ENCODE measurements around the gene VWA8.
"Not testable (repeated sequence)": the region's sequence is repeated elsewhere in the genome, so short reads cannot be mapped to it uniquely, and the experiment has no call there.

Gene VWA8

DNA sequence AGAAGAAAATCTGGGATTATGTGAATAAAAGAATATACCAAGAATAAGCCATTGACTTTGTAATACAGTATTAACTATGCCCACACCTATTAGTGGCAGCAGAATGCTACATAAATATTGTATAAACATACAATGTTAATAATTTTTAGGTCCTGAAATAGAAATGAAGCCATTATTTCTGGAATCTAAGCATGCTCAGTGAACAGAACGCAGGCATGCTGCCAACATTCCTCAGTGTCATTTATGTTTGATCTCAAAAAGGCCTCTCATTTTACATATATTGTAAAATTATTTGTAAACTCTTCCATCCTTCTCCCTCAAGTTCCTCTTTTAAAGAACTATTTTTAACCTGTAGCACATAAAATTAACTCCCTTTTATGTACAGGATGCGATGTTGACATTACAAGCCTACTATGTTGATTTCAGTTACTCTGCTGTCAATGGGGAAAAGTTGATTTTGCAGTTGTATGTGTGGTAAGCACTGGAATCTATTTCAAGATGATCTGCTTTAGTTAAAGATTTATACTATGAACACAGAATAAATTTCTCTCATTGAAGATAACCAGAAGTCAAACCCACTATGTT lies 118.8 kb downstream of the VWA8 start:
- no peak for DNase-seq

DNA sequence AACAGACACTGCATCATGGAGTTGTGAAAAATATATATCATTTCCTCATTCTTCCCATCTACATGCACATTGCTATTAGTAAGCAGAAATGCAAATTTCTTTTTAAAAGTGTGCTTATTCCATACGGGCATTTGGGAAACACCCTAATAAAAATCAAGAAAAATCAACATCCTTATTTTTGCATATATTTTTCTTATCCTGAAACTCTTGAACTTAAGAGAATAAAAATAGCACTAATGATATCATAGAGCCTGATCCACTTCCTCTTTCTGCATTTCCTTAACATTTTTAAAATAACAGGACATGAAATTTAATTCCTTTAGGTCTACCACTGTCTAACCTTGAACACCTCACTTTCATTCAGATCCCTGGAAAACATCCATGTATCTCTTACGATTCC lies 123.3 kb downstream of the VWA8 start:
- no peak for DNase-seq

DNA sequence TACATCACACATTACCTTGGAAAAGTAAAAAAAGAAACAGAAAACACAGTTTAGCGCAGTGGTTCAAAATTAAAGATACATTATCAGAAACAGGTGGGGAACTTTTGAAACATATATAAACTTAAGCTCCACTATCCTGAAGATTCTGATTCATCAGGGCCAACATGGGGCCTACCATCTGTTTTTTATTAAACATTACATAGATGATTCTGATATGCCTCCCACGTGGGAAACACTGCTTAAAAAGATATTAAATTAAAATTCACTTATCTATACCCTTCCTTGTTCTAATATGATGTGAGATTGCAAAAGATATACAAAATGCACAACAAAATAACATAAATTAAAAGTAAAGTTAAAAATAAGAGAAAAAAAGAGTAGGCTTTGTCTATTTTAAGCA lies 125.0 kb downstream of the VWA8 start:
- DNase-seq, result no peak

DNA sequence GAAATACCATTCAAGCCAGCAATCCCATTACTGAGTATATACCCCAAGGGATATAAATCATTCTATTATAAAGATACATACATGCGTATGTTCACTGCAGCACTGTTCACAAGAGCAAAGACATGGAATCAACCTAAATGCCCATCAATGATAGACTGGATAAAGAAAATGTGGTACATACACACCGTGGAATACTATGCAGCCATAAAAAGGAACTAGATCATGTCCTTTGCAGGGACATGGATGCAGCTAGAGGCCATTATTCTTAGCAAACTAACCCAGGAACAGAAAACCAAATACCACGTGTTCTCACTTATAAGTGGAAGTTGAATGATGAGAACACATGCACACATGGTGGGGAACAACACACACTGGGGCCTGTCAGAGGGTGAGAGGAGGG lies 126.2 kb downstream of the VWA8 start:
- not testable (repeated sequence) for DNase-seq

DNA sequence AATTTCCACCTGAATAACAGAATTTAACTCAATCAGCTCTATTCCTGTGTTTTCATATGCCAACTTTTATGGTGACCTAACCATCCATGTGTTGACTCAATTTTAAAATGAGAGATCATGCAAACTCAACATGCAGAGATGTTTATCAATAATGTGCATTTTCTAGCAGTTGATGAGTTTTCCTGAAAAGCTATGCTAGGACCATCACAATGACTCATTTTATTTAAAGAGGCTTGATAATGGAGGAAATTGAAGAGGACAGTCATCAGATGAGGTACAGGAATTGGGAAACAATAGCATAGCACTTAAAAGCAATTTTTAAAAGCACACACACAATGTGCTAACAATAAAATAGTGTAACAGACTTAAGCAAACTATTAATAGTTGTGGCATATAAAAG lies 127.1 kb downstream of the VWA8 start:
- DNase-seq, result no peak

DNA sequence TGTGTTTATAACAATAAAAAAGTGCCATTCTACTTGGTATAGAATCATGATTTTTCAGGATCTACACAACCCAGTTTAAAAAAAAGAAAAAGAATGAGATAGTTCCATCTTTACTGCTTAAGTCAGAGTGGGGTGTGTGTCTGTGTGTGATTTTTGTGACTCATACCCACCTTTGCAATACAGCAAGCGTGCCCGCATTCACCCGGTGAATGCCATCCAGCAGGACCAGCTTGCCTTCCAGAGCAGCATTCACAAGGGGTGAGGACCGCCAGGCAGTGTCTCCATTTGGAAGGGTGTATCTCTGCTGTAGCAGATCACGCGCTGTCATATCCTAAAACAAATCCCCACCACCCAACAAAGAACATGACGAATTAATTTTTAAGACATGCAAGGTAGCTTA lies 127.7 kb downstream of the VWA8 start:
- no peak for DNase-seq

DNA sequence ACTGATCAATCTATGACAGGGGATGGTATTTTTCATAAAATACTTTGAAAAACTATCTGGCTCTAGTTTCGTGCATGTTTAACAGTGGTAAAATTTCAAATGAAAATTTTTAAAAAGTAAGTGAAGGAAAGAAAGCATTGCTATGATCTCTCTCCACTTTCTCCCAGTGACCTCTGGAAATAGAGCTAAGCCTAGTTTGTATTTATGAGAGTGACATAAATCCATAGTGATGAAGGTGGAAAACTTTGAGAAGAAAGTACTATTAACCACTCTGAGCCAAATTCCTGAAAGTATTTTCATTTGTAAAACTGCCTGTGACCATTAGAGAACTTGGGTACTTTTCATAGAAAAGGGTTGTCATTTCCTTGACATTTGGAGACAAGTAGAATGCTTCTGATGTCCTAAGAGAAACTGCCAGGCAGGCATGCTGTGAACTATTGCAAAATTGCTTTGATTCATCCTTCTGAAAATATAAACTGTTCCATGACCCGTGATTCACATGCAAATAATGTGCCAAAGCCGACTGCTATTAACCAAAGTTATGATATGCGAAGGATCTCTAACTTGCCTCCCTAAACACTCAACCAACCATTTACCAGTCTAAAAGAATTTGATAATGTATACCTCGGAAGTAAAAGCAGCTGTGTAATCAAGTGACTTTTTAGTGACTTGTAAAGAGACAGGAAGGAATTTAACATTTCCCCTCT lies 133.2 kb downstream of the VWA8 start:
- no peak for DNase-seq

DNA sequence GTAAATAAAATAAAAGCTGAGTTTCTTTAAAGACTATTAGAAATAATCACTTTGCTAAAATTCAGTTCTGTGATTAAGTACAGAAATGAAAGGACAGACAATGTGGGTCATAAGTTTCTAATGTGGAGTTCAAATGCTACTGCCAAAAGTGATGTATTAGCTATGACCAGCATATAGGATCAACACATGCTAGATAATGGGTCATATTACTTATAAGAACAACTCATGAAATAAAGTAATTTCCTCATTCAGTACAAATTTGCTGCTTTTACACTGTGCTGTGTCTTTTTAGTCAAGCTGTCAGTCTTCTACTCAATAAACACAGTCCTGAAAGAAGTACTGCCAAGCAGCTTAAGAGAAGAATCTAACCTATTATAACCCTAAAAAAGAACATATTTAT lies 135.2 kb downstream of the VWA8 start:
- DNase-seq, result no peak

DNA sequence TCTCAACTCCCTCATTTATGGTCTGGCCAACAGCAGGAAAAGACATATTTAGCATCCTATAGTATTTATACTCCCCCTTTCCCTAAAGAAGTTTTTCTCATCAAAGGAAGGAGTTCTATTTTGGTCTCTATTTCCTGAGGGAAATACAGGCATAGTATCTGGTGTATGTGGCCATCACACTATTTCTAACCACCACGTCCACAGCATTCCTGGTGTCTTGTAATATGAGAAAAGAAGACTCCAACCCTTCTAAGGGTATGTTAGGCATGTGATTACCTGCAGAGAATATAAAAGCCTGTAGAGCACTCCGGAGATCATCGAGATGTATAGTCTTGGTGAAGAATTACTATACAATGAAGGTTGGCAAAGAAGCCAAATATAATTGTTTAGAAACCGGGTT lies 137.4 kb downstream of the VWA8 start:
- DNase-seq, result no peak

DNA sequence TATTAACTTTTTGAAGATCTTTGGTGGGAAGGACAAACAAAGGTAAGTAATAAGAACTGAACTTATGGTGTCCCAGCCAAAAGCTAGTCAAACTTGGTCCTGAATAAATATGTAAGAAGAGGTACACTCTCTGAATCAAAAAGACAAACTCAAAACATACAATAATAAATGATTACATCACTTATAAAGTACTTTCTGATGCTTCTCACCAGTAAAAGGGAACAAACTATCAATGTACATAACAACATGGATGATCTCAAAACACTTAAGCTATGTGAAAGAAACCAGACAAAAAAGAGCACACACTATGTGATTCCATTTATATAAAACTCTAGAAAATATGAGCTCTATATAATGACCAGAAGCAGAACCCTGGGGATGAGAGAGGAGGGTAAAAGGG lies 138.3 kb downstream of the VWA8 start:
- DNase-seq, result no peak

DNA sequence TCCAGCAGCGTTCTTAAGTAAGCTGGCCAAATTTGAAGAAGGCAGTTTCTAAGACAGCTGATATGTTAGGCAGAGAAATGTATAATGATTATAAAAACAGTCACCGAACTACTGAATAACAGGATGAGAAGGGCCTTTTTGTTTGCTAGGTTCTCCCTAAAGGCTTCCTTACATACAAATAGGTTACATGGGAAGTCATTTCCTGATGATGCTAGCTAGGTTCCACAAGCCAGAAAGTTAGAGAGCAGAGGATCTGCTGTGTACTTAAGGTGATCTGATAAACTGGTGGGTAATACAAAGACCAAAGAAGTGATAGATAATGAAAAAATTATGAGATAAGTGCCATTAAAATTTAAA lies 139.7 kb downstream of the VWA8 start:
- no peak for DNase-seq

DNA sequence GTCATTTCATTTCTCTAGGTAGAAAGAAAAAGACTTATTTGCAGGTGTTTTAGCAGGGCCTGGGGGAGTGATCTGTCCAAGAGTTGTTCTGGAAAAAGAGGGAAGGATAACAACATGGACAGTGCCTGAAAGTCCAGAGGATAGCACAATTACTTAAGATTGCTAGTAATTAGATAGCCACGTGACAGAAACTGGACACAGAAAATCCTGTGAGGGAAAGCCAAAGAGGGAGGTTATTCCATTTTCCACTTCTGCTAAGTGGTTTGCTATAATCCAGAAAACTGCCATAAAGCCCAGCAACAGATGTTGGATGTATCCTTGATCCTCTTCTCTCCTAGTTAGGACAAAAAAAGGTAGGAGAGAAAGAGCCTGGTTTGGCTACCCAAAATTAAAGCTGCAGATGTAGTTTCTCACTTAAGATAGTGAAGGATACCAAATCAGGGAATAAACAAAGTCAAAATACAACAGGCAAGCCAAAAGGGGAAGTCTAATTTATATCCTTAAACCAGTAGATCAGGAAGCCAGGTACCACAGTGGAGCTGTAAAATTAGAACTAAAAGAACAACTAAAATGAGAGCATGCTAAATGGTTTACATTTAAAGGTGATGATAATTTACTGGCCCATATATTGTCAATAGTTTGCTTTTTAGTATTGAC lies 140.2 kb downstream of the VWA8 start:
- no peak for DNase-seq

DNA sequence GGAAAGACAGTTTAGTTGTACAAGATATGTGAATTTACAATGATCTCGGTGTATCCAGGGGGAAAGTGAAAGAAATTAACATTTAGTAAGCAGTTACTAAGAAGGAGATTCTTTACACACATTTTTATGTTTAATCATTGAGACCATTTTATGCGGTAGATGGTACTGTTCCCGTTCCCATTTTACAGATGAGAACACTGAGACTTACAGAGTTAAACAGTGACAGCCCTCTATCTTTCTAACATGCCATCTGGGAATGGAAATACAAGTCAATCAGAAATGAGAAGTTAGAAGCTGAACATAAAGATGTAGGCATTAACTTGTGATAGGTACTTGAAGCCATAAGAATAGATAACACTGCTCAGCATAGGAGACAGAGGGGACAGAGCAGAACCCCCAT lies 144.9 kb downstream of the VWA8 start:
- DNase-seq, result no peak

DNA sequence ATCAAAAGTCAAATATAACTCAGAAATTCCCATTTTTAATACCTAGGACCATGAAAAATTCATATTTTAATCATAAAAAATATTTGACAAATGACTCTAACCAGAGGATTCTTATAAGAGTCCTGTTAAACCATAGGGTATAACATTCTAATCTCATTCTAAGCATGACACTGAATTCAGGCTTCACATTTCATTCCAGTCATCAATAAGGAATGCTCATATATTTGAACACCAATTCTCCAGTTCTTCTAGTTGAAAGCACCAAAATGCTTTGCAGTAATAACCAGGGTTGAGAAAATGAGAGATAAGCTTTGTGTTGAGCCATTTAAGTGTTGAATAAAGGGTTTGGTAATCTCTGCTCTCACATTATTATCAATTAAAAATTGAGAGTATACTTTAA lies 147.5 kb downstream of the VWA8 start:
- DNase-seq, result no peak

DNA sequence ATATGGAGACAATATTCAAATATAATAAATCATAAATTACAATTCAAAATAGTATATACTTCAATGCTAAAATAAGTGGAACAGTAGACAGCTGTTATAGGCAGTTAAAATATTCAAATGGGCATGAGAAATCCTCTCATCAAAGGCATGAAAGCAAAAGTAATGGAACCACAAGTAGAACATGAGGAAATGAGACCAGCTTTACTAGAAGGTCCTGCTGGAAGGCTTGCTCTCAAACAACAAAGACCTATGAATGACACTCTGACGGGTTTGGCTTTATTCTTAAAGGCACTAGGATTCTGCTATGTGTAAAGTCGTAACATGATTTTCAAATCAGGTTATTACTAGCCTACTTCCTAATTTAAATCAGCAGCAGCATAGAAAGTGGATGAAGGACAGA lies 148.1 kb downstream of the VWA8 start:
- no peak for DNase-seq

DNA sequence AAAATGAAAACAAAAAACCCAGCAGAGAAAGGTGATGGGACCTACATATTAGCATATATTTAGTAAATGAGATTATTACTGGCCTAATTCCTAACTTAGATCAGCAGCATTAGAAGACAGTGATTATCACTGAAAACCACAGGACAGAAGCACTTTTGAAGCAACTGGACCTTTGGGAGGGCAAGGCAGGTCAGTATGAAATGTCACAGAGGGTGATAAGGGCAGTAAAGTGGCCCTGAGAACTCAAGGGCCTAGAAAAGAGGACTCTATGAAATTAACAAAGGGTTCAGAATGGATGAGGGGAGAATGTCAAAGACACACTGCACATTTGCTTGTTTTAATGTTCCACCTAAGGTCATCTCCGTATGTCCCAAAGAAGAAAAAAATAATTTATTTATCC lies 148.7 kb downstream of the VWA8 start:
- no peak for DNase-seq

DNA sequence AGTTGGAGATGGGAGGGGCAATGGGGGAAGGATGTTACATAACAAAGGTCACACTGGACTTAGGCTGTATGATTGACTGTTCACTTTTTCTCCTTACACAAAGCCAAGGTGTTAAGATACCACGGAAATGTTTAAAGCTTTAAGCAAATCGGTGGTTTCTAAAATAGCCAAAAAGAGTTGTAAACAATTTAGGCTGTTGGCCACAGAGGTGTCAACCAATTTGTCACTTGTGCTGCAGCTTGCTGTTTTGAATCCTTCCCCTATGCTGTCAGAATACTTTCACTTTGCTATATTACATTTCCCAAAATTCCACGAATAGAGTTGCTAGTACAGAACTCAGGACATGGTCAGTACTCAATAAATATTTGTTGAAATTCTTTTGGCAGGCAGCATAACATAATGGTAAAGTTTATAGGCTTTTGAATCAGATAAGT lies 149.3 kb downstream of the VWA8 start:
- DNase-seq, result no peak

DNA sequence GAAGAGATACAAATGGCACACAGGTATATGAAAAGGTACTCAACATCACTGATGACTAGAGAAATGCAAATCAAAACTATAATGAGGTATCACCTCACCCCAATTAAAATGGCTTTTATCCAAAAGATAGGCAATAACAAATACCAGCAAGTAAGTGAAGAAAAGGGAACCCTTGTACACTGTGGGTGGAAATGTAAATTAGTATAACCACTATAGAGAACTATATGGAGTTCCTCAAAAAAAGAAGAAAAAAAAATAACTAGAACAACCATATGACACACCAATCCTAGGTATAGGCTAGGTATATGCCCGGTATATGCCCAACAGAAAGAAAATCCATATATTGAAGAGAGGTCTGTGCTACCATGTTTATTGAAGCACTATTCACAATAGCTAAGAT lies 150.9 kb downstream of the VWA8 start:
- DNase-seq, result no peak

DNA sequence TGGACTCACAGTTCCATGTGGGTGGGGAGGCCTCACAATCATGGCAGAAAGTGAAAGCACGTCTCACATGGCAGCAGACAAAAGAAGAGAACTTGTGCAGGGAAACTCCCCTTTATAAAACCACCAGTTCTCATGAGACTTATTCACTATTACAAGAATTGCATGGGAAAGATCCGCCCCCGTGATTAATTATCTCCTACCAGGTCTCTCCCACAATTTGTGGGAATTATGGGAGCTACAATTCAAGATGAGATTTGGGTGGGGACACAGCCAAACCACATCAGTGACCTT lies 157.5 kb downstream of the VWA8 start:
- not testable (repeated sequence) for DNase-seq

DNA sequence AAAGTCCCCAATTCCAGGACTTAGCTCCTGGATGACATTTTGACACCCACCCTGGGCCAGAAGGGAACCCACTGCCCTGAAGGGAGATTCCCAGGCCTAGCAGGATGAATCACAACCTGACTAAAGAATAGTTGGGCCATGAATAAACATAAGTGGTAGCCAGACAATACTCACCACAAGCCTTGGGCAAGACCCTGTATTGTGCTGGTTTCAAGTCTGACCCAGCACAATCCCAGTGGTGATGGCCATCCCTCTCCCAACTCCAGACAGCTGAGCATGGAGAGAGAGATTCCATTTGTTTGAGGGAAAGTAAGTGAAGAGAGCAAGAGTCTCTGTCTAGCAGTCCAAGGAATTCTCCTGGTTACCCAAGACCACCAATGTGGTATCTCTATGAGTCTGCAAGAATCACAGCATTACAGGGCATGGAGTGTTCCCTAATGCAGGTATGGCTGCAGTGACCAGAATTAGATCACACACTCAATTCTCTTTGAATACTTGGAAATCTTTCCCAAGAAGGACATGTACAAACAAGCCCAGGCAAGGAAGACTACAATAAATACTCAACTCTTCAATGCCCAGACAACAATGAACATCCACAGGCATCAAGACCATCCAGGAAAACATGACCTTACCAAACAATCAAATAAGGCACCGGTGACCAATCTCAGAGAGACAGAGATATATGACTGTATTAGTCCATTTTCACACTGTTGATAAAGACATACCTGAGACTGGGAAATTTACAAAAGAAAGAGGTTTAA lies 158.0 kb downstream of the VWA8 start:
- no peak for DNase-seq

DNA sequence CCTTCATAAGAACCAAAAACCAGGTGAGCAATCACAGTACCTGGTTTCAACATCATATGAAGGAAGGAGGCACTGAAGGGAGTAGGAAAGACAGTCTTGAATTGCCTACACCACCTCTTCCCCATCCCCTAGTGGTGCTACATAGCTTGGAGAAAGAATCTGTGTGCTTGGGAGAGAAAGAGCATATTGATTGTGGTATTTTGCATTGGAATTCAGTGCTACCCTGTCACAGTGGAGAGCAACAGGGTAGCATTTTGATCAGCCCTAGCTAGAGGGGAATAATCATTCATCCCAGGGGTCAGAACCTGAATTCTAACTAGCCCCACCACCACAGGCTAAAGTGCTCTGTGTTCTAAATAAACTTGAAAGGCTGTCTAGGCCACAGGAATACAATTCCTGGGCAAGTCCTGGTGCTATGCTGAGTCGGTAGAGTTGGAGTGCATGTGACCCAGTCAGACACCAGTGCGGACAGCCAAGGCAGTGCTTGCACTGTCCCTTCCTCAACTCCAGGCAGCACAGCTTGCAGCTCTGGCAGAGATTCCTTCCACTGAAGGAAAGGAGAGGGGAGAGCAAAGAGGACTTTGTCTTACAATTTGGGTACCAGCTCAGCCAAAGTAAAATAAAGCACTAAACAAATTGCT lies 158.7 kb downstream of the VWA8 start:
- DNase-seq, result no peak

DNA sequence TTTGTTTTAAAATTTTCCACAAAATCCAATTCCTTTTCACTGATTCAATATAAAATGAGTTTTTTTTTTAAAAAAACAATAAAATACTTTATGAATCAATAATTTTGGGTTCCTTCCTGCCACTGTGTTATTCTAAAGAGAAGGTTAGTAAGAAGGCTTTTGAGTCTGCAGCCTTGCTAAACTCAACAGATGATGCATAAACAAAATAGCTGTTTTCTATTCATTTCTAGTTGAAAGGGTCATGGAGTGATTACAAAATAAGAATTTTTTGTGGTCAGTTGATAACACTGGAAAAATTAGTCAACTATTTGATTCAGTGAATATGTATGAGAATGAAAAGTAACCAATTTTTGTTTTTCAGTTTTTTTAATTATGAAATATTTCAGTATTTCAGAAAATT lies 169.9 kb downstream of the VWA8 start:
- DNase-seq, result no peak

DNA sequence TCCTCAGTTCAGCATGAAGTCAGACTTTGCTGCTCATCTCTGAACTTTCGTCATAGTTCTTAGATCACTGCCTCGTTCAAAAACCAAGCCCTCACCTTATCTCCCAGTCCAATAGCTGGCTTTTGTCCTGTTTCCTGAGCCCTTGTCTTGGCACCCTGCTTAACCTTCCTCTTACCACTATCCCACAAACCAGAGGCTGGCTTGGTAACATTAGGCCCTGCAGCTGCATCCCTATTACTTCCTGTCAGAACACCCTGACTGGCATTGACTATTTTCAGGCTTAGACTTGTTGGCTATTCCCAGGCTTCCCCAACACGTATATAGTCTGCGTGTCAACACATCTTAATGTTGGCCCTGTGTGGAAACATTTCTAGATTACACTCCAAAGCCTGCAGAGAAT lies 172.4 kb downstream of the VWA8 start:
- no peak for DNase-seq

Data from NCI-H2227 treated with DMSO at 0.1 percent for 48 hours (cell line).